SK-N-SH (cell line): ENCODE results near the gene KDM4C. TPM values are rescaled to one million over a fixed set of nuclear protein-coding genes. Genes with fewer than 3 reads are reported as not detected.
A peak's percentile ranks its signal among the peaks of the same experiment; 100 is the strongest.

Experiments used
- CTCF ChIA-PET: fragments of 300-600, 350-600 bp; formaldehyde crosslinking; extraction: SDS; loops from one replicate; lab custom pipeline; 2021; lab: Yijun Ruan, JAX
- POLR2A ChIA-PET: fragments of 350-600 bp; sonication (Branson Sonifier 250); formaldehyde crosslinking; extraction: SDS; loops from one replicate; lab custom pipeline; 2020; ENCODE audit warnings: antibody characterized with exemption, inconsistent platforms; lab: Yijun Ruan, JAX
- DNase-seq: peaks from one replicate; pipeline ENCODE4 v3.0.0; 2012
- H2AFZ ChIP-seq: fragments of 200-600 bp; sonication (generic); 2 replicates; pipeline ENCODE4 v1.8.1; 2016; ENCODE audit warnings: antibody characterized with exemption, mild to moderate bottlenecking, low read depth
- H3F3A ChIP-seq: fragments of 200-600 bp; sonication (generic); replicated peaks from 2 replicates; pipeline ENCODE3; 2016; ENCODE audit warnings: antibody characterized with exemption, mild to moderate bottlenecking; ENCODE audit not compliant: insufficient read depth
- H3K27ac ChIP-seq, 2 experiments: fragments of 200-500 bp in 1 of 2; fragments of 200-600 bp in 1 of 2; sonication (Bioruptor generic) in 1 of 2; sonication (generic), shearing (Covaris generic) in 1 of 2; 2 replicates each; pipeline versions ENCODE4 v1.5.1 to v1.6.1; 2014 to 2016; ENCODE audit warnings: low read depth in 2 of 2, inconsistent platforms in 1 of 2, low read length in 1 of 2, mild to moderate bottlenecking in 1 of 2, mixed read lengths in 1 of 2
- H3K27me3 ChIP-seq: fragments of 200-600 bp; sonication (generic), shearing (Covaris generic); 2 replicates; pipeline ENCODE4 v1.6.1; 2016; ENCODE audit warnings: mixed run types; ENCODE audit not compliant: insufficient read depth
- H3K36me3 ChIP-seq, 2 experiments: fragments of 200-500 bp in 1 of 2; fragments of 200-600 bp in 1 of 2; sonication (Bioruptor generic) in 1 of 2; sonication (generic) in 1 of 2; replicated peaks in 1 of 2; 2 replicates each; pipeline versions ENCODE3 to v1.5.1; 2014 to 2016; ENCODE audit warnings: low read length in 1 of 2, mild to moderate bottlenecking in 1 of 2; ENCODE audit not compliant: insufficient read depth in 2 of 2, control insufficient read depth in 1 of 2
- H3K4me1 ChIP-seq, 2 experiments: fragments of 200-500 bp in 1 of 2; fragments of 200-600 bp in 1 of 2; sonication (Bioruptor generic) in 1 of 2; sonication (generic), shearing (Covaris generic) in 1 of 2; 2 replicates each; pipeline versions ENCODE4 v1.5.1 to v1.6.1; 2014 to 2016; ENCODE audit warnings: low read depth in 1 of 2, low read length in 1 of 2, mixed run types in 1 of 2; ENCODE audit not compliant: insufficient read depth in 2 of 2, control insufficient read depth in 1 of 2
- H3K4me2 ChIP-seq: fragments of 200-600 bp; sonication (generic), shearing (Covaris generic); 2 replicates; pipeline ENCODE4 v1.6.1; 2017; ENCODE audit warnings: mixed run types
- H3K4me3 ChIP-seq, 2 experiments: fragments of 200-500 bp in 1 of 2; fragments of 200-600 bp in 1 of 2; sonication (Bioruptor generic) in 1 of 2; sonication (generic), shearing (Covaris generic) in 1 of 2; 2 replicates each; pipeline versions ENCODE4 v1.5.1 to v1.8.1; 2014 to 2016; ENCODE audit warnings: low read depth in 2 of 2, inconsistent platforms in 1 of 2, low read length in 1 of 2, mild to moderate bottlenecking in 1 of 2, mixed read lengths in 1 of 2, moderate library complexity in 1 of 2
- H3K79me2 ChIP-seq: fragments of 200-600 bp; sonication (generic); 2 replicates; pipeline ENCODE4 v1.8.1; 2017; ENCODE audit warnings: mild to moderate bottlenecking; ENCODE audit not compliant: insufficient read depth
- H3K9ac ChIP-seq: fragments of 200-600 bp; sonication (generic); 2 replicates; pipeline ENCODE4 v1.6.1; 2017; ENCODE audit warnings: mixed run types
- H3K9me2 ChIP-seq: fragments of 200-600 bp; sonication (generic); 2 replicates; pipeline ENCODE4 v1.6.1; 2017; ENCODE audit warnings: mixed run types
- H3K9me3 ChIP-seq: fragments of 200-600 bp; sonication (generic); 2 replicates; pipeline ENCODE4 v1.6.1; 2017; ENCODE audit warnings: mixed run types, mild to moderate bottlenecking, moderate library complexity
- H4K20me1 ChIP-seq: fragments of 200-600 bp; sonication (generic); 2 replicates; pipeline ENCODE4 v1.6.1; 2017; ENCODE audit warnings: mild to moderate bottlenecking, mixed run types; ENCODE audit not compliant: insufficient read depth
- CHD2 ChIP-seq: fragments of 150-350 bp; IDR thresholded peaks from 2 replicates; pipeline ENCODE4 v1.6.1; 2018; ENCODE audit warnings: low read length; ENCODE audit not compliant: partially characterized antibody
- CTCF ChIP-seq: fragments of 200-600 bp; sonication (generic); IDR thresholded peaks from 2 replicates; pipeline ENCODE4 v1.6.1; 2017; ENCODE audit warnings: antibody characterized with exemption, mild to moderate bottlenecking, moderate library complexity
- EP300 ChIP-seq, 2 experiments: IDR thresholded peaks; 2 replicates each; pipeline versions ENCODE4 v1.4.0 to v1.6.1; 2012; ENCODE audit warnings: borderline replicate concordance in 1 of 2, low read depth in 1 of 2, low read length in 1 of 2
- EZH2phosphoT487 ChIP-seq: fragments of 200-600 bp; sonication (generic); IDR thresholded peaks from 2 replicates; pipeline ENCODE4 v1.6.1; 2017; ENCODE audit warnings: low read depth, mixed run types, mild to moderate bottlenecking, antibody characterized with exemption, moderate library complexity, borderline replicate concordance
- FOSL2 ChIP-seq: IDR thresholded peaks from 2 replicates; pipeline ENCODE4 v1.4.0; 2012; ENCODE audit warnings: low read depth, mild to moderate bottlenecking, moderate library complexity, borderline replicate concordance
- FOXM1 ChIP-seq: IDR thresholded peaks from 2 replicates; pipeline ENCODE4 v1.4.0; 2012; ENCODE audit warnings: low read depth, mild to moderate bottlenecking
- JUND ChIP-seq: IDR thresholded peaks from 2 replicates; pipeline ENCODE4 v1.4.0; 2012
- MXI1 ChIP-seq: IDR thresholded peaks from 2 replicates; pipeline ENCODE4 v1.6.1; 2012; ENCODE audit warnings: mild to moderate bottlenecking, low read depth, low read length, improper control_type of control experiment
- NRF1 ChIP-seq: IDR thresholded peaks from 2 replicates; pipeline ENCODE4 v1.6.1; 2012; ENCODE audit warnings: low read depth, mild to moderate bottlenecking, low read length
- POLR2AphosphoS5 ChIP-seq: IDR thresholded peaks from 2 replicates; pipeline ENCODE4 v1.6.1; 2012; ENCODE audit warnings: low read depth, low read length
- RCOR1 ChIP-seq: fragments of 150-350 bp; IDR thresholded peaks from 2 replicates; pipeline ENCODE4 v1.6.1; 2017; ENCODE audit warnings: antibody characterized with exemption, low read length
- REST ChIP-seq: IDR thresholded peaks from 2 replicates; pipeline ENCODE4 v1.6.1; 2012; ENCODE audit warnings: mild to moderate bottlenecking, low read depth, low read length, moderate library complexity
- RXRA ChIP-seq: IDR thresholded peaks from 2 replicates; pipeline ENCODE4 v1.4.0; 2012; ENCODE audit warnings: low read depth, mild to moderate bottlenecking, borderline replicate concordance
- SIN3A ChIP-seq: IDR thresholded peaks from 2 replicates; pipeline ENCODE4 v1.6.1; 2012; ENCODE audit warnings: low read depth, mild to moderate bottlenecking, low read length, moderate library complexity, borderline replicate concordance
- TAF1 ChIP-seq: IDR thresholded peaks from 2 replicates; pipeline ENCODE4 v1.6.1; 2012; ENCODE audit warnings: low read depth, mild to moderate bottlenecking, low read length, moderate library complexity, borderline replicate concordance
- TCF12 ChIP-seq: IDR thresholded peaks from 2 replicates; pipeline ENCODE4 v1.4.0; 2012
- TEAD4 ChIP-seq: IDR thresholded peaks from 2 replicates; pipeline ENCODE4 v1.4.0; 2012; ENCODE audit warnings: mild to moderate bottlenecking, borderline replicate concordance; ENCODE audit not compliant: insufficient read depth
- ZBTB33 ChIP-seq: IDR thresholded peaks from 2 replicates; pipeline ENCODE4 v1.4.0; 2012; ENCODE audit warnings: low read depth, borderline replicate concordance
- WGBS: methylation state at CpG from one replicate; pipeline ENCODE4 v1.1.6; 2017; ENCODE audit warnings: low lambda C conversion rate; 5-methylcytosine and 5-hydroxymethylcytosine counted together
- polyA plus RNA-seq, 3 experiments: library from polyadenylated mRNA; depleted of rRNA; stranded (reverse); fragments of >200 nt; gene quantifications; 2 replicates each; pipeline ENCODE4 v1.2.3, GENCODE V29; 2012

Gene KDM4C
- polyA plus RNA-seq, 1 of the 3 experiments (the other 2 are of a cell fraction) = 9.4 TPM

- ChIA-PET POLR2A (no interaction called here), CTCF (interaction anchor here (0.9 to 1.2 kb wide), 2 partner anchors 20 to 29 kb away, joined by 3 to 4 read pairs; no protein-coding TSS in a partner anchor)
- 21% methylated on average over 27 of the region's 27 CpGs for WGBS
- TF ChIP-seq CHD2 = no peak
- 0 out of 2 replicates have a peak, but pooled peaks have one; percentile 8 for TF ChIP-seq POLR2AphosphoS5
- TF ChIP-seq FOSL2 = peak; percentile 55; the same call in 1 of the 2 replicates
- TF ChIP-seq CTCF = no peak
- no peak for TF ChIP-seq EZH2phosphoT487
- TF ChIP-seq NRF1 = no peak
- no peak for TF ChIP-seq ZBTB33
- TF ChIP-seq TEAD4 = no peak
- no peak for TF ChIP-seq TCF12
- TF ChIP-seq TAF1 = no peak
- no peak for TF ChIP-seq JUND
- no peak for TF ChIP-seq EP300 (IDR thresholded peaks at IDR 0.05; ENCODE audit: borderline replicate concordance in 1 of 2, low read depth in 1 of 2, low read length in 1 of 2)
- TF ChIP-seq REST = no peak
- no peak for TF ChIP-seq SIN3A
- no peak for TF ChIP-seq MXI1
- TF ChIP-seq RXRA = no peak
- TF ChIP-seq FOXM1 = no peak
- no peak for TF ChIP-seq RCOR1
- H3K36me3 ChIP-seq = no peaks in the 10 kb centered on the region
- peaks cover 16% of the 10 kb centered on the region for H3F3A ChIP-seq
- no peaks in the 10 kb centered on the region for H3K27me3 ChIP-seq
- no peaks in the 10 kb centered on the region for H3K9me3 ChIP-seq
- H3K79me2 ChIP-seq = peaks cover 41% of the 10 kb centered on the region
- no peaks in the 10 kb centered on the region for H4K20me1 ChIP-seq
- peaks cover under 1 to 4% of the 10 kb centered on the region in 2 experiments; a peak in 2 of 4 replicates for H3K4me1 ChIP-seq
- H3K9ac ChIP-seq = peak overlapping the region; percentile 77
- peak overlapping the region; percentile 77 to 98 for H3K4me3 ChIP-seq
- peak overlapping the region; percentile 91 to 96 for H3K27ac ChIP-seq
- H2AFZ ChIP-seq = peak overlapping the region; percentile 86
- no peaks in the 10 kb centered on the region for H3K9me2 ChIP-seq
- H3K4me2 ChIP-seq = peak overlapping the region; percentile 93
- DNase-seq = peak; percentile 15
These were observed 1.6 kb downstream of the KDM4C start for GRCh38 chr9:6759185-6759977.
